HepG2 (cell line): ENCODE data around the gene HSP90AB1. TPM values are rescaled to one million over a fixed set of nuclear protein-coding genes. Genes with fewer than 3 reads are reported as not detected.
A peak's percentile ranks its signal among the peaks of the same experiment; 100 is the strongest.

ENCODE experiments used
- BATF2 ChIP-seq: sonication (generic); formaldehyde crosslinking; IDR thresholded peaks from 2 replicates; pipeline ENCODE4 v1.8.0; 2022; ENCODE audit warnings: mild to moderate bottlenecking, missing genetic modification reagents, moderate library complexity
- BRCA1 ChIP-seq: sonication (generic); formaldehyde crosslinking; IDR thresholded peaks from 2 replicates; pipeline ENCODE4 v1.4.0; 2020; ENCODE audit warnings: missing genetic modification reagents
- DMAP1 ChIP-seq: IDR thresholded peaks from 2 replicates; pipeline ENCODE4 v1.6.1; 2016
- MLLT10 ChIP-seq: sonication (generic); formaldehyde crosslinking; IDR thresholded peaks from 2 replicates; pipeline ENCODE4 v1.4.0; 2020; ENCODE audit warnings: missing genetic modification reagents
- PTBP1 ChIP-seq: fragments of 200-400 bp; formaldehyde crosslinking; IDR thresholded peaks from 2 replicates; pipeline ENCODE4 v1.6.1; 2018; ENCODE audit warnings: low read length, low read depth; ENCODE audit not compliant: poor library complexity, severe bottlenecking
- SMYD3 ChIP-seq: sonication (generic); formaldehyde crosslinking; IDR thresholded peaks from 2 replicates; pipeline ENCODE4 v1.8.1; 2023; ENCODE audit warnings: mild to moderate bottlenecking, missing genetic modification reagents
- SYNCRIP ChIP-seq: fragments of 200-400 bp; formaldehyde crosslinking; IDR thresholded peaks from 2 replicates; pipeline ENCODE4 v1.6.1; 2018; ENCODE audit warnings: mild to moderate bottlenecking, low read depth, low read length; ENCODE audit not compliant: insufficient read depth
- TOE1 ChIP-seq: sonication (generic); formaldehyde crosslinking; IDR thresholded peaks from 2 replicates; pipeline ENCODE4 v1.4.0; 2020; ENCODE audit warnings: mild to moderate bottlenecking, missing genetic modification reagents
- TSC22D2 ChIP-seq: sonication (generic); formaldehyde crosslinking; IDR thresholded peaks from 2 replicates; pipeline ENCODE4 v1.5.1; 2020; ENCODE audit warnings: missing genetic modification reagents, mild to moderate bottlenecking, borderline replicate concordance
- ZNF205 ChIP-seq: IDR thresholded peaks from 2 replicates; pipeline ENCODE4 v1.6.1; 2018; ENCODE audit warnings: missing biosample characterization, missing genetic modification reagents
- ZNF362 ChIP-seq: sonication (generic); formaldehyde crosslinking; IDR thresholded peaks from 2 replicates; pipeline ENCODE4 v1.4.0; 2020; ENCODE audit warnings: missing genetic modification reagents, mild to moderate bottlenecking, borderline replicate concordance
- ZNF383 ChIP-seq: sonication (generic); formaldehyde crosslinking; IDR thresholded peaks from 2 replicates; pipeline ENCODE4 v1.4.0; 2020; ENCODE audit warnings: missing genetic modification reagents, mild to moderate bottlenecking, borderline replicate concordance
- ZNF414 ChIP-seq: sonication (generic); formaldehyde crosslinking; IDR thresholded peaks from 2 replicates; pipeline ENCODE4 v1.5.0; 2020; ENCODE audit warnings: missing genetic modification reagents
- ZNF558 ChIP-seq: sonication (generic); formaldehyde crosslinking; IDR thresholded peaks from 2 replicates; pipeline ENCODE4 v1.9.0; 2022; ENCODE audit warnings: mild to moderate bottlenecking, missing genetic modification reagents, borderline replicate concordance
- ZNF567 ChIP-seq: sonication (generic); formaldehyde crosslinking; IDR thresholded peaks from 2 replicates; pipeline ENCODE4 v1.8.1; 2023; ENCODE audit warnings: mild to moderate bottlenecking, missing genetic modification reagents, borderline replicate concordance
- ZNF639 ChIP-seq: conservative IDR thresholded peaks from 2 replicates; pipeline ENCODE4 v1.6.1; 2018; ENCODE audit warnings: missing genetic modification reagents
- ZNF761 ChIP-seq: sonication (generic); formaldehyde crosslinking; conservative IDR thresholded peaks from 2 replicates; pipeline ENCODE4 v1.4.0; 2020; ENCODE audit warnings: mild to moderate bottlenecking, missing genetic modification reagents
- ZNF784 ChIP-seq: sonication (generic); formaldehyde crosslinking; IDR thresholded peaks from 2 replicates; pipeline ENCODE4 v1.5.1; 2020; ENCODE audit warnings: missing genetic modification reagents, mild to moderate bottlenecking, borderline replicate concordance
- ZNF800 ChIP-seq: sonication (generic); formaldehyde crosslinking; IDR thresholded peaks from 2 replicates; pipeline ENCODE4 v1.4.0; 2020; ENCODE audit warnings: missing genetic modification reagents
- ZSCAN12 ChIP-seq: sonication (generic); formaldehyde crosslinking; IDR thresholded peaks from 2 replicates; pipeline ENCODE4 v1.9.0; 2021; ENCODE audit warnings: mild to moderate bottlenecking, missing genetic modification reagents
- ZSCAN20 ChIP-seq: sonication (generic); formaldehyde crosslinking; IDR thresholded peaks from 2 replicates; pipeline ENCODE4 v1.4.0; 2020; ENCODE audit warnings: missing genetic modification reagents, mild to moderate bottlenecking, borderline replicate concordance
- ZSCAN9 ChIP-seq: IDR thresholded peaks from 2 replicates; pipeline ENCODE4 v1.6.1; 2016; ENCODE audit warnings: borderline replicate concordance
- polyA plus RNA-seq, 8 experiments: library from polyadenylated mRNA; depleted of rRNA in 3 of 8; stranded (reverse) in 7 of 8; unstranded in 1 of 8; fragments of >200 nt; fragmentation: Illumina TruSeq in 4 of 8; extraction: Trizol in 4 of 8; gene quantifications; 2 replicates each; pipeline versions ENCODE4 v1.2.1 to v1.2.3, GENCODE V29; 2011 to 2016; ENCODE audit warnings: low read depth in 4 of 8, missing spikeins in 1 of 8, mixed read lengths in 1 of 8; ENCODE audit not compliant: insufficient read depth in 1 of 8
- total RNA-seq, 5 experiments: library from RNA; depleted of rRNA; stranded (reverse); fragments of >200 nt; fragmentation: Illumina TruSeq; extraction: Trizol; gene quantifications; 2 replicates each; pipeline ENCODE4 v1.2.3, GENCODE V29; 2016; ENCODE audit warnings: low read depth in 1 of 5

The HSP90AB1 gene
- total and polyA plus RNA-seq, 2 of the 13 experiments (the other 11 are each of a cell fraction or from before 2014, with no cell fraction given), result 1,325 to 1,472 TPM

GRCh38 chr6:44219053-44219814 is 27.7 kb upstream of the HSP90AB1 start (continued):
- TF ChIP-seq DMAP1 (CRISPR knock-in tag) (peak; percentile 74; the same call in 1 of the 2 replicates), ZNF383 (0 out of 2 replicates have a peak, but pooled peaks have one; percentile 61), ZNF761 (CRISPR knock-in tag) (peak; percentile 76; the same call in 1 of the 2 replicates), ZNF784 (no peak; the same call in 1 of the 2 replicates), ZNF800 (peak; percentile 87), MLLT10 (CRISPR knock-in tag) (no peak), ZNF205 (0 out of 2 replicates have a peak, but pooled peaks have one; percentile 29), ZSCAN20 (peak; percentile 76), BATF2 (CRISPR knock-in tag) (no peak), TOE1 (CRISPR knock-in tag) (peak; percentile 29; the same call in 1 of the 2 replicates), ZNF558 (CRISPR knock-in tag) (no peak; the same call in 1 of the 2 replicates), BRCA1 (CRISPR knock-in tag) (peak; percentile 87; the same call in 1 of the 2 replicates), ZNF567 (0 out of 2 replicates have a peak, but pooled peaks have one; percentile 70), ZNF639 (CRISPR knock-in tag) (0 out of 2 replicates have a peak, but pooled peaks have one; percentile 62), ZSCAN9 (CRISPR knock-in tag) (peak; percentile 24; the same call in 1 of the 2 replicates), PTBP1 (no peak), ZNF414 (no peak; the same call in 1 of the 2 replicates), SYNCRIP (no peak), ZNF362 (CRISPR knock-in tag) (peak; percentile 74; the same call in 1 of the 2 replicates), SMYD3 (CRISPR knock-in tag) (no peak), TSC22D2 (no peak), ZSCAN12 (CRISPR knock-in tag) (peak; percentile 79; the same call in 1 of the 2 replicates)
